H9 (cell line): Measurements from ENCODE around the gene GPD1L. TPM values are rescaled to one million over a fixed set of nuclear protein-coding genes. Genes with fewer than 3 reads are reported as not detected.

Experiments
- DNase-seq: peaks from one replicate; pipeline ENCODE4 v3.0.0-alpha.2; 2017
- H2AFZ ChIP-seq: one replicate; pipeline ENCODE4 v1.6.1; 2013; ENCODE audit warnings: mild to moderate bottlenecking, low read length, control low read depth, moderate library complexity
- H2AK5ac ChIP-seq: 2 replicates; pipeline ENCODE4 v1.6.1; 2013; ENCODE audit warnings: low read length, control low read depth, mixed read lengths; ENCODE audit not compliant: insufficient read length
- H2BK120ac ChIP-seq: one replicate; pipeline ENCODE4 v1.6.1; 2013; ENCODE audit warnings: low read depth, mild to moderate bottlenecking, low read length, control low read depth, inconsistent platforms; ENCODE audit not compliant: poor library complexity, severe bottlenecking
- H2BK12ac ChIP-seq: 2 replicates; pipeline ENCODE4 v1.6.1; 2013; ENCODE audit warnings: low read length, control low read depth, mixed read lengths, low read depth; ENCODE audit not compliant: insufficient read length
- H2BK15ac ChIP-seq: 2 replicates; pipeline ENCODE4 v1.6.1; 2013; ENCODE audit warnings: low read depth, low read length, control low read depth
- H2BK20ac ChIP-seq: one replicate; pipeline ENCODE4 v1.6.1; 2013; ENCODE audit warnings: low read depth, mild to moderate bottlenecking, low read length, control low read depth, inconsistent platforms; ENCODE audit not compliant: poor library complexity, severe bottlenecking
- H2BK5ac ChIP-seq: 2 replicates; pipeline ENCODE4 v1.6.1; 2013; ENCODE audit warnings: low read length, control low read depth, mixed read lengths; ENCODE audit not compliant: insufficient read length
- H3K14ac ChIP-seq: 2 replicates; pipeline ENCODE4 v1.6.1; 2013; ENCODE audit warnings: low read length, control low read depth; ENCODE audit not compliant: insufficient read depth
- H3K18ac ChIP-seq: 2 replicates; pipeline ENCODE4 v1.6.1; 2013; ENCODE audit warnings: low read depth, mild to moderate bottlenecking, mixed read lengths, low read length, control low read depth; ENCODE audit not compliant: insufficient read length
- H3K23ac ChIP-seq: 2 replicates; pipeline ENCODE4 v1.6.1; 2013; ENCODE audit warnings: low read length, control low read depth, mixed read lengths, low read depth; ENCODE audit not compliant: insufficient read length
- H3K23me2 ChIP-seq: 2 replicates; pipeline ENCODE4 v1.6.1; 2013; ENCODE audit warnings: low read depth, mild to moderate bottlenecking, mixed read lengths, low read length, control low read depth; ENCODE audit not compliant: insufficient read length, poor library complexity, severe bottlenecking
- H3K27ac ChIP-seq: 2 replicates; pipeline ENCODE4 v1.5.1; 2013; ENCODE audit warnings: low read length, control low read depth, mixed read lengths, low read depth; ENCODE audit not compliant: insufficient read length
- H3K27me3 ChIP-seq: 2 replicates; pipeline ENCODE4 v1.6.1; 2013; ENCODE audit warnings: low read length, control low read depth, inconsistent platforms; ENCODE audit not compliant: insufficient read depth
- H3K4ac ChIP-seq: 2 replicates; pipeline ENCODE4 v1.6.1; 2013; ENCODE audit warnings: low read depth, mild to moderate bottlenecking, control low read depth, inconsistent platforms, low read length, moderate library complexity
- H3K4me1 ChIP-seq: 2 replicates; pipeline ENCODE4 v1.6.1; 2013; ENCODE audit warnings: low read length, control low read depth, inconsistent platforms; ENCODE audit not compliant: insufficient read depth
- H3K4me2 ChIP-seq: 2 replicates; pipeline ENCODE4 v1.6.1; 2013; ENCODE audit warnings: low read length, control low read depth, mixed read lengths; ENCODE audit not compliant: insufficient read length, insufficient read depth
- H3K56ac ChIP-seq: 2 replicates; pipeline ENCODE4 v1.6.1; 2013; ENCODE audit warnings: low read depth, mild to moderate bottlenecking, mixed read lengths, low read length, control low read depth; ENCODE audit not compliant: insufficient read length
- H3K79me1 ChIP-seq: 2 replicates; pipeline ENCODE4 v1.6.1; 2013; ENCODE audit warnings: low read depth, mild to moderate bottlenecking, moderate library complexity, low read length, control low read depth, inconsistent platforms; ENCODE audit not compliant: insufficient read depth, poor library complexity, severe bottlenecking
- H3K79me2 ChIP-seq: 2 replicates; pipeline ENCODE4 v1.6.1; 2013; ENCODE audit warnings: low read length, control low read depth, inconsistent platforms; ENCODE audit not compliant: insufficient read depth
- H3K9ac ChIP-seq: 2 replicates; pipeline ENCODE4 v1.6.1; 2013; ENCODE audit warnings: low read length, control low read depth, mixed read lengths; ENCODE audit not compliant: insufficient read length; ENCODE audit errors: extremely low read depth
- H3K9me3 ChIP-seq: one replicate; pipeline ENCODE4 v1.6.1; 2013; ENCODE audit warnings: low read depth, low read length, inconsistent platforms; ENCODE audit not compliant: control insufficient read depth
- H3T11ph ChIP-seq: one replicate; pipeline ENCODE4 v1.6.1; 2013; ENCODE audit warnings: mild to moderate bottlenecking, low read length, control low read depth, inconsistent platforms
- H4K20me1 ChIP-seq: one replicate; pipeline ENCODE4 v1.6.1; 2013; ENCODE audit not compliant: control insufficient read depth, insufficient read length, insufficient read depth
- H4K5ac ChIP-seq: 2 replicates; pipeline ENCODE4 v1.6.1; 2013; ENCODE audit warnings: low read depth, mild to moderate bottlenecking, mixed read lengths, low read length, control low read depth; ENCODE audit not compliant: insufficient read length
- H4K8ac ChIP-seq: replicated peaks from 2 replicates; pipeline ENCODE4 v1.6.1; 2013; ENCODE audit warnings: low read length, control low read depth, mixed read lengths, low read depth; ENCODE audit not compliant: insufficient read length
- H4K91ac ChIP-seq: 2 replicates; pipeline ENCODE4 v1.6.1; 2013; ENCODE audit warnings: low read depth, mild to moderate bottlenecking, moderate library complexity, mixed read lengths, low read length, control low read depth; ENCODE audit not compliant: insufficient read length
- H3K27ac Mint-ChIP-seq, 3 experiments: 2 replicates in 2 of 3; 3 replicates in 1 of 3; pipeline ENCODE4 v1.8.0; 2020 to 2021; ENCODE audit warnings: mixed read lengths in 3 of 3, mild to moderate bottlenecking in 1 of 3, moderate library complexity in 1 of 3
- H3K27me3 Mint-ChIP-seq: 2 replicates; pipeline ENCODE4 v1.8.0; 2021; ENCODE audit warnings: low read depth, mild to moderate bottlenecking, moderate library complexity, mixed read lengths
- H3K36me3 Mint-ChIP-seq, 3 experiments: 2 replicates in 2 of 3; 3 replicates in 1 of 3; pipeline ENCODE4 v1.8.0; 2020 to 2021; ENCODE audit warnings: low read depth in 3 of 3, mixed read lengths in 3 of 3; ENCODE audit not compliant: insufficient read depth in 1 of 3
- H3K4me1 Mint-ChIP-seq, 2 experiments: 2 replicates each; pipeline ENCODE4 v1.8.0; 2020; ENCODE audit warnings: mixed read lengths in 2 of 2
- H3K4me3 Mint-ChIP-seq, 2 experiments: 2 replicates in 1 of 2; 3 replicates in 1 of 2; pipeline ENCODE4 v1.8.0; 2020 to 2021; ENCODE audit warnings: mild to moderate bottlenecking in 2 of 2, mixed read lengths in 2 of 2, moderate library complexity in 1 of 2
- H3K9me3 Mint-ChIP-seq, 2 experiments: 2 replicates in 1 of 2; 3 replicates in 1 of 2; pipeline ENCODE4 v1.8.0; 2020; ENCODE audit warnings: mild to moderate bottlenecking in 2 of 2, mixed read lengths in 2 of 2, moderate library complexity in 1 of 2
- WGBS: extraction: QIAGEN DNeasy Blood & Tissue Kit; methylation state at CpG from one replicate; pipeline ENCODE4 v1.1.7; 2013; ENCODE audit warnings: missing lambda C conversion rate, low lambda C conversion rate, mixed read lengths; ENCODE audit not compliant: insufficient read length; ENCODE audit errors: extremely low coverage; 5-methylcytosine and 5-hydroxymethylcytosine counted together
- total RNA-seq: library from RNA; stranded (reverse); gene quantifications from 2 replicates; pipeline ENCODE4 v1.2.1, GENCODE V29; 2021
- TF ChIP-seq, protein P1 (sequence below): fragments of 200-600 bp; sonication (generic); conservative IDR thresholded peaks from 3 replicates; pipeline ENCODE4 v1.8.0; 2021; ENCODE audit warnings: antibody characterized with exemption, mild to moderate bottlenecking

Gene GPD1L
- total RNA-seq, 1 experiment from 2014 or later = 3.7 TPM

- Histone ChIP-seq H2AK5ac (no peak overlapping the region), H3K9ac (no peak overlapping the region), H3K79me2 (no peaks in the 10 kb centered on the region), H3K9me3 (no peaks in the 10 kb centered on the region), H3K23ac (no peak overlapping the region), H3T11ph (no peak overlapping the region), H2BK120ac (no peak overlapping the region), H2BK5ac (no peak overlapping the region), H3K18ac (no peak overlapping the region), H3K56ac (no peak overlapping the region), H3K4me2 (no peak overlapping the region), H3K23me2 (no peaks in the 10 kb centered on the region), H3K14ac (no peak overlapping the region), H4K91ac (no peak overlapping the region), H3K27ac (no peak overlapping the region), H3K27me3 (no peaks in the 10 kb centered on the region), H2BK12ac (no peak overlapping the region), H3K4me1 (no peaks in the 10 kb centered on the region), H4K5ac (no peak overlapping the region), H4K20me1 (no peaks in the 10 kb centered on the region), H3K4ac (no peak overlapping the region), H2BK20ac (no peak overlapping the region), H3K79me1 (no peaks in the 10 kb centered on the region), H2BK15ac (no peak overlapping the region), H4K8ac (no peak overlapping the region), H2AFZ (no peak overlapping the region)
- WGBS = no CpG with 5 or more reads among the region's 4 CpGs
- DNase-seq = no peak
- no peaks in the 10 kb centered on the region for H3K36me3 Mint-ChIP-seq
- TF ChIP-seq, protein P1, sequence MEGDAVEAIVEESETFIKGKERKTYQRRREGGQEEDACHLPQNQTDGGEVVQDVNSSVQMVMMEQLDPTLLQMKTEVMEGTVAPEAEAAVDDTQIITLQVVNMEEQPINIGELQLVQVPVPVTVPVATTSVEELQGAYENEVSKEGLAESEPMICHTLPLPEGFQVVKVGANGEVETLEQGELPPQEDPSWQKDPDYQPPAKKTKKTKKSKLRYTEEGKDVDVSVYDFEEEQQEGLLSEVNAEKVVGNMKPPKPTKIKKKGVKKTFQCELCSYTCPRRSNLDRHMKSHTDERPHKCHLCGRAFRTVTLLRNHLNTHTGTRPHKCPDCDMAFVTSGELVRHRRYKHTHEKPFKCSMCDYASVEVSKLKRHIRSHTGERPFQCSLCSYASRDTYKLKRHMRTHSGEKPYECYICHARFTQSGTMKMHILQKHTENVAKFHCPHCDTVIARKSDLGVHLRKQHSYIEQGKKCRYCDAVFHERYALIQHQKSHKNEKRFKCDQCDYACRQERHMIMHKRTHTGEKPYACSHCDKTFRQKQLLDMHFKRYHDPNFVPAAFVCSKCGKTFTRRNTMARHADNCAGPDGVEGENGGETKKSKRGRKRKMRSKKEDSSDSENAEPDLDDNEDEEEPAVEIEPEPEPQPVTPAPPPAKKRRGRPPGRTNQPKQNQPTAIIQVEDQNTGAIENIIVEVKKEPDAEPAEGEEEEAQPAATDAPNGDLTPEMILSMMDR = no peak
- H3K4me1 Mint-ChIP-seq = peaks cover 3 to 7% of the 10 kb centered on the region in 2 experiments; a peak in 3 of 4 replicates
- H3K9me3 Mint-ChIP-seq = no peaks in the 10 kb centered on the region; a peak in 1 of 5 replicates
- no peaks in the 10 kb centered on the region for H3K27me3 Mint-ChIP-seq
- H3K27ac Mint-ChIP-seq = peak overlapping the region in 1 of 3 experiments; percentile 30; a peak in 2 of 7 replicates
- no peak overlapping the region for H3K4me3 Mint-ChIP-seq
These were observed 23.4 kb downstream of the GPD1L start for GRCh38 chr3:32129832-32130231.
